ENCODE data around the gene MAK. TPM values are rescaled to one million over a fixed set of nuclear protein-coding genes. Genes with fewer than 3 reads are reported as not detected.

MAK gene
- total and polyA plus RNA-seq, 2 of the 13 experiments (the other 11 are each of a cell fraction or from before 2014, with no cell fraction given) = 0.04 TPM; not detected in 1

DNA sequence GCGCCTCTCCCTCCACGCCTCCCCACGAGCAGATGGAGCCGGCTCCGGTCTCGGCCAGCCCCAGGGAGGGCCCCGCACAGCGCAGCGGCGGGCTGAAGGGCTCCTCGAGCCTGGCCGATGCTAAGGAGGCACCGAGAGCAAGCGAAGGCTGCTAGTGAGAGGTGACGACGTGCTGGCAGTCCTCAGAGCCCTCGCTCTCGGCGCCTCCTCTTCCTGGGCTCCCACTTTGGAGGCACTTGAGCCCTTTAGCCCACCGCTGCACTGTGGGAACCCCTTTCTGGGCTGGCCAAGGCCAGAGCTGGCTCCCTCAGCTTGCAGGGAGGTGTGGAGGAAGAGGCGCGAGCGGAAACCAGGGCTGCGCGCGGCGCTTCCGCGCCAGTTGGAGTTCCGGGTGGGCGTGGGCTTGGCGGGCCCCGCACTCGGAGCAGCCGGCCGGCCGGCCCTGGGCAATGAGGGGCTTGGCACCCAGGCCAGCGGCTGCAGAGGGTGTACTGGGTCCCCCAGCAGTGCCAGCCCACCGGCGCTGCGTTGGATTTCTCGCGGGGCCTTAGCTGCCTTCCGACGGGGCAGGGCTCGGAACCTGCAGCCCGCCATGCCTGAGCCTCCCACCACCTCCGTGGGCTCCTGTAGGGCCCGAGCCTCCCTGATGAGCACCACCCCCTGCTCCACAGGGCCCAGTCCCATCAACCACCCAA, 117.9 kb downstream of the MAK start (continued):
- TF ChIP-seq, protein P1, sequence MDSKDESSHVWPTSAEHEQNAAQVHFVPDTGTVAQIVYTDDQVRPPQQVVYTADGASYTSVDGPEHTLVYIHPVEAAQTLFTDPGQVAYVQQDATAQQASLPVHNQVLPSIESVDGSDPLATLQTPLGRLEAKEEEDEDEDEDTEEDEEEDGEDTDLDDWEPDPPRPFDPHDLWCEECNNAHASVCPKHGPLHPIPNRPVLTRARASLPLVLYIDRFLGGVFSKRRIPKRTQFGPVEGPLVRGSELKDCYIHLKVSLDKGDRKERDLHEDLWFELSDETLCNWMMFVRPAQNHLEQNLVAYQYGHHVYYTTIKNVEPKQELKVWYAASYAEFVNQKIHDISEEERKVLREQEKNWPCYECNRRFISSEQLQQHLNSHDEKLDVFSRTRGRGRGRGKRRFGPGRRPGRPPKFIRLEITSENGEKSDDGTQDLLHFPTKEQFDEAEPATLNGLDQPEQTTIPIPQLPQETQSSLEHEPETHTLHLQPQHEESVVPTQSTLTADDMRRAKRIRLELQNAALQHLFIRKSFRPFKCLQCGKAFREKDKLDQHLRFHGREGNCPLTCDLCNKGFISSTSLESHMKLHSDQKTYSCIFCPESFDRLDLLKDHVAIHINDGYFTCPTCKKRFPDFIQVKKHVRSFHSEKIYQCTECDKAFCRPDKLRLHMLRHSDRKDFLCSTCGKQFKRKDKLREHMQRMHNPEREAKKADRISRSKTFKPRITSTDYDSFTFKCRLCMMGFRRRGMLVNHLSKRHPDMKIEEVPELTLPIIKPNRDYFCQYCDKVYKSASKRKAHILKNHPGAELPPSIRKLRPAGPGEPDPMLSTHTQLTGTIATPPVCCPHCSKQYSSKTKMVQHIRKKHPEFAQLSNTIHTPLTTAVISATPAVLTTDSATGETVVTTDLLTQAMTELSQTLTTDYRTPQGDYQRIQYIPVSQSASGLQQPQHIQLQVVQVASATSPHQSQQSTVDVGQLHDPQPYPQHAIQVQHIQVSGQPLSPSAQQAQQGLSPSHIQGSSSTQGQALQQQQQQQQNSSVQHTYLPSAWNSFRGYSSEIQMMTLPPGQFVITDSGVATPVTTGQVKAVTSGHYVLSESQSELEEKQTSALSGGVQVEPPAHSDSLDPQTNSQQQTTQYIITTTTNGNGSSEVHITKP (CRISPR knock-in tag; IDR thresholded peaks at IDR 0.05; ENCODE audit: low read depth) = no peak
- TF ChIP-seq, protein P2, sequence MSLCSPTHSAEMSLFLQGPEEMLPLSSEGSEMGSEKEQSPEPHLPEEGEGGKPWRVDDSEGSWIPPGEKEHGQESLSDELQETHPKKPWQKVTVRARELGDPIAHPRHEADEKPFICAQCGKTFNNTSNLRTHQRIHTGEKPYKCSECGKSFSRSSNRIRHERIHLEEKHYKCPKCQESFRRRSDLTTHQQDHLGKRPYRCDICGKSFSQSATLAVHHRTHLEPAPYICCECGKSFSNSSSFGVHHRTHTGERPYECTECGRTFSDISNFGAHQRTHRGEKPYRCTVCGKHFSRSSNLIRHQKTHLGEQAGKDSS (CRISPR knock-in tag; IDR thresholded peaks at IDR 0.05; ENCODE audit: borderline replicate concordance, low read depth) = peak; percentile 30
- TF ChIP-seq, protein P3, sequence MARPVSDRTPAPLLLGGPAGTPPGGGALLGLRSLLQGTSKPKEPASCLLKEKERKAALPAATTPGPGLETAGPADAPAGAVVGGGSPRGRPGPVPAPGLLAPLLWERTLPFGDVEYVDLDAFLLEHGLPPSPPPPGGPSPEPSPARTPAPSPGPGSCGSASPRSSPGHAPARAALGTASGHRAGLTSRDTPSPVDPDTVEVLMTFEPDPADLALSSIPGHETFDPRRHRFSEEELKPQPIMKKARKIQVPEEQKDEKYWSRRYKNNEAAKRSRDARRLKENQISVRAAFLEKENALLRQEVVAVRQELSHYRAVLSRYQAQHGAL (CRISPR knock-in tag; IDR thresholded peaks at IDR 0.05; ENCODE audit: not compliant biosample characterization) = peak; percentile 36
- TF ChIP-seq SRY (CRISPR knock-in tag; IDR thresholded peaks at IDR 0.05) = peak; percentile 59
- 0 out of 2 replicates have a peak, but pooled peaks have one; percentile 23 for TF ChIP-seq ZNF225 (CRISPR knock-in tag; IDR thresholded peaks at IDR 0.05)
- TF ChIP-seq ZNF329 (CRISPR knock-in tag; IDR thresholded peaks at IDR 0.05; ENCODE audit: low read depth) = peak; percentile 48; the same call in 1 of the 2 replicates
- TF ChIP-seq, protein P4, sequence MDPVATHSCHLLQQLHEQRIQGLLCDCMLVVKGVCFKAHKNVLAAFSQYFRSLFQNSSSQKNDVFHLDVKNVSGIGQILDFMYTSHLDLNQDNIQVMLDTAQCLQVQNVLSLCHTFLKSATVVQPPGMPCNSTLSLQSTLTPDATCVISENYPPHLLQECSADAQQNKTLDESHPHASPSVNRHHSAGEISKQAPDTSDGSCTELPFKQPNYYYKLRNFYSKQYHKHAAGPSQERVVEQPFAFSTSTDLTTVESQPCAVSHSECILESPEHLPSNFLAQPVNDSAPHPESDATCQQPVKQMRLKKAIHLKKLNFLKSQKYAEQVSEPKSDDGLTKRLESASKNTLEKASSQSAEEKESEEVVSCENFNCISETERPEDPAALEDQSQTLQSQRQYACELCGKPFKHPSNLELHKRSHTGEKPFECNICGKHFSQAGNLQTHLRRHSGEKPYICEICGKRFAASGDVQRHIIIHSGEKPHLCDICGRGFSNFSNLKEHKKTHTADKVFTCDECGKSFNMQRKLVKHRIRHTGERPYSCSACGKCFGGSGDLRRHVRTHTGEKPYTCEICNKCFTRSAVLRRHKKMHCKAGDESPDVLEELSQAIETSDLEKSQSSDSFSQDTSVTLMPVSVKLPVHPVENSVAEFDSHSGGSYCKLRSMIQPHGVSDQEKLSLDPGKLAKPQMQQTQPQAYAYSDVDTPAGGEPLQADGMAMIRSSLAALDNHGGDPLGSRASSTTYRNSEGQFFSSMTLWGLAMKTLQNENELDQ (CRISPR knock-in tag; IDR thresholded peaks at IDR 0.05; ENCODE audit: borderline replicate concordance) = no peak
- TF ChIP-seq, protein P5, sequence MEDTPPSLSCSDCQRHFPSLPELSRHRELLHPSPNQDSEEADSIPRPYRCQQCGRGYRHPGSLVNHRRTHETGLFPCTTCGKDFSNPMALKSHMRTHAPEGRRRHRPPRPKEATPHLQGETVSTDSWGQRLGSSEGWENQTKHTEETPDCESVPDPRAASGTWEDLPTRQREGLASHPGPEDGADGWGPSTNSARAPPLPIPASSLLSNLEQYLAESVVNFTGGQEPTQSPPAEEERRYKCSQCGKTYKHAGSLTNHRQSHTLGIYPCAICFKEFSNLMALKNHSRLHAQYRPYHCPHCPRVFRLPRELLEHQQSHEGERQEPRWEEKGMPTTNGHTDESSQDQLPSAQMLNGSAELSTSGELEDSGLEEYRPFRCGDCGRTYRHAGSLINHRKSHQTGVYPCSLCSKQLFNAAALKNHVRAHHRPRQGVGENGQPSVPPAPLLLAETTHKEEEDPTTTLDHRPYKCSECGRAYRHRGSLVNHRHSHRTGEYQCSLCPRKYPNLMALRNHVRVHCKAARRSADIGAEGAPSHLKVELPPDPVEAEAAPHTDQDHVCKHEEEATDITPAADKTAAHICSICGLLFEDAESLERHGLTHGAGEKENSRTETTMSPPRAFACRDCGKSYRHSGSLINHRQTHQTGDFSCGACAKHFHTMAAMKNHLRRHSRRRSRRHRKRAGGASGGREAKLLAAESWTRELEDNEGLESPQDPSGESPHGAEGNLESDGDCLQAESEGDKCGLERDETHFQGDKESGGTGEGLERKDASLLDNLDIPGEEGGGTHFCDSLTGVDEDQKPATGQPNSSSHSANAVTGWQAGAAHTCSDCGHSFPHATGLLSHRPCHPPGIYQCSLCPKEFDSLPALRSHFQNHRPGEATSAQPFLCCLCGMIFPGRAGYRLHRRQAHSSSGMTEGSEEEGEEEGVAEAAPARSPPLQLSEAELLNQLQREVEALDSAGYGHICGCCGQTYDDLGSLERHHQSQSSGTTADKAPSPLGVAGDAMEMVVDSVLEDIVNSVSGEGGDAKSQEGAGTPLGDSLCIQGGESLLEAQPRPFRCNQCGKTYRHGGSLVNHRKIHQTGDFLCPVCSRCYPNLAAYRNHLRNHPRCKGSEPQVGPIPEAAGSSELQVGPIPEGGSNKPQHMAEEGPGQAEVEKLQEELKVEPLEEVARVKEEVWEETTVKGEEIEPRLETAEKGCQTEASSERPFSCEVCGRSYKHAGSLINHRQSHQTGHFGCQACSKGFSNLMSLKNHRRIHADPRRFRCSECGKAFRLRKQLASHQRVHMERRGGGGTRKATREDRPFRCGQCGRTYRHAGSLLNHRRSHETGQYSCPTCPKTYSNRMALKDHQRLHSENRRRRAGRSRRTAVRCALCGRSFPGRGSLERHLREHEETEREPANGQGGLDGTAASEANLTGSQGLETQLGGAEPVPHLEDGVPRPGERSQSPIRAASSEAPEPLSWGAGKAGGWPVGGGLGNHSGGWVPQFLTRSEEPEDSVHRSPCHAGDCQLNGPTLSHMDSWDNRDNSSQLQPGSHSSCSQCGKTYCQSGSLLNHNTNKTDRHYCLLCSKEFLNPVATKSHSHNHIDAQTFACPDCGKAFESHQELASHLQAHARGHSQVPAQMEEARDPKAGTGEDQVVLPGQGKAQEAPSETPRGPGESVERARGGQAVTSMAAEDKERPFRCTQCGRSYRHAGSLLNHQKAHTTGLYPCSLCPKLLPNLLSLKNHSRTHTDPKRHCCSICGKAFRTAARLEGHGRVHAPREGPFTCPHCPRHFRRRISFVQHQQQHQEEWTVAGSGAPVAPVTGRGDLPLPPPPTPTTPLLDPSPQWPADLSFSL (CRISPR knock-in tag; IDR thresholded peaks at IDR 0.05) = peak; percentile 59; the same call in 1 of the 2 replicates
- TF ChIP-seq, protein P6, sequence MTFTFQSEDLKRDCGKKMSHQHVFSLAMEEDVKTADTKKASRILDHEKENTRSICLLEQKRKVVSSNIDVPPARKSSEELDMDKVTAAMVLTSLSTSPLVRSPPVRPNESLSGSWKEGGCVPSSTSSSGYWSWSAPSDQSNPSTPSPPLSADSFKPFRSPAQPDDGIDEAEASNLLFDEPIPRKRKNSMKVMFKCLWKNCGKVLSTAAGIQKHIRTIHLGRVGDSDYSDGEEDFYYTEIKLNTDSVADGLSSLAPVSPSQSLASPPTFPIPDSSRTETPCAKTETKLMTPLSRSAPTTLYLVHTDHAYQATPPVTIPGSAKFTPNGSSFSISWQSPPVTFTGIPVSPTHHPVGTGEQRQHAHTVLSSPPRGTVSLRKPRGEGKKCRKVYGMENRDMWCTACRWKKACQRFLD (CRISPR knock-in tag; IDR thresholded peaks at IDR 0.05; ENCODE audit: borderline replicate concordance) = peak; percentile 27; the same call in 1 of the 2 replicates
- TF ChIP-seq POLR2AphosphoS2 (IDR thresholded peaks at IDR 0.05; ENCODE audit: low read depth, low read length) = no peak
- peak; percentile 3 to 64; a peak in 3 of 4 replicates for TF ChIP-seq POLR2A (IDR thresholded peaks at IDR 0.05; ENCODE audit: insufficient read depth in 1 of 2, low read depth in 2 of 2, low read length in 2 of 2)
